GM19372 (cell line): ENCODE data around the gene EIF3CL.
"Not testable (repeated sequence)": the region's sequence is repeated elsewhere in the genome, so short reads cannot be mapped to it uniquely, and the experiment has no call there.

Experiments
- ATAC-seq: cut with Tn5 transposase; IDR thresholded peaks from one replicate; pipeline ENCODE4 v1.9.1; 2021; ENCODE audit warnings: mild to moderate bottlenecking, low read depth, moderate library complexity; ENCODE audit not compliant: unreplicated experiment

Gene EIF3CL

DNA sequence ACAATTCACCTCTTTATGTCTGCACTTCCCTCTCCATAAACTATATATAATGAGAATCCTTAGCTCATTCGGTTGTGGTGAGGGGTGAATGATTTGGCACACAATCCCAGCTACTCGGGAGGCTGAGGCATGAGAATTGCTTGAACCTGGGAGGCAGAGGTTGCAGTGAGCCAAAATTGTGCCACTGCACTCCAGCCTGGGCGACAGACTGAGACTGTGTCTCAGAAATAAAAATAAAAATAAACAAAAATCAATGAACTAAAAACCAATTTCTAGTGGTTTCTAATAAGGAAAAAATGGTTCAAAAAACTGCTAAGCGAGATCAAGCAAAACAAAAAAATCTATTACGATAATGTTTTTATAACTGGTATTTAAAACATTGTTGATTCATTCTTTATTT is 40.2 kb downstream of the EIF3CL start, which contains the start of gene NPIPB6:
NPIPB6 (minus strand) TSS at position 101 of the 400 bp plus-strand sequence. CDS start 686 bp downstream, outside the sequence.
- ATAC-seq, result not testable (repeated sequence)

DNA sequence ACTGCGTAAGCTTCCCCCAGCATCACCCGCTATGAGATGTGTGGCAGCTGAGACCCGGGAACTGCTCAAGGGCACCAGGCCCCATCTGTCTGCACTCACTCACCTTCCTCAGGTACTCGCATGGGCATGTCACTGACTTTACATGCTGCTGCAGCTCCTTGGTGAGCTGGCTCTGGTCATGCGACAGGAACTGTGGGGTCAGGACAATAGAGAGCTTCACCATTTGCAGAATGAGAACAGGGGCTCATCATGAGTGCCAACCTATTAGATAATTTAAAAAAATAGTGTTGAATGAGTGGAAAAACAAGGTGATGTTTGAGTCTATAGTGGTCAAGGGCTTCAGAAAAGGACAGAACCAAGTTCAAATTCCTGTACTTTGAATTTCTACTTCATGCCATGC is 41.0 kb downstream of the EIF3CL start:
- ATAC-seq, result not testable (repeated sequence)

DNA sequence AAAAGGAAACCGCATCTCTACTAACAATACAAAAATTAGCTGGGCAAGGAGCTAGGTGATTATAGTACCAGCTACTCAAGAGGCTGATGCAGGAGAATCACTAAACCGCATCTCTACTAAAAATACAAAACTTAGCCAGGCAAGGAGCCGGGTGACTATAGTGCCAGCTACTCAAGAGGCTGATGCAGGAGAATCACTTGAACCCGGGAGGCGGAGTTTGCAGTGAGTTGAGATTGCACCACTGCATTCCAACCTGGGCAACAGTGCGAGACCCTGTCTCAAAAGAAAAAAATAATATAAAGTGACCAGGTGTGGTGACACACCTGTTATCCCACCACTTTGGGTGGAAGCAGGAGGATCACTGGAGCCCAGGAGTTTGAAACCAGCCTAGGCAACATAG is 65.4 kb downstream of the EIF3CL start:
- not testable (repeated sequence) for ATAC-seq

DNA sequence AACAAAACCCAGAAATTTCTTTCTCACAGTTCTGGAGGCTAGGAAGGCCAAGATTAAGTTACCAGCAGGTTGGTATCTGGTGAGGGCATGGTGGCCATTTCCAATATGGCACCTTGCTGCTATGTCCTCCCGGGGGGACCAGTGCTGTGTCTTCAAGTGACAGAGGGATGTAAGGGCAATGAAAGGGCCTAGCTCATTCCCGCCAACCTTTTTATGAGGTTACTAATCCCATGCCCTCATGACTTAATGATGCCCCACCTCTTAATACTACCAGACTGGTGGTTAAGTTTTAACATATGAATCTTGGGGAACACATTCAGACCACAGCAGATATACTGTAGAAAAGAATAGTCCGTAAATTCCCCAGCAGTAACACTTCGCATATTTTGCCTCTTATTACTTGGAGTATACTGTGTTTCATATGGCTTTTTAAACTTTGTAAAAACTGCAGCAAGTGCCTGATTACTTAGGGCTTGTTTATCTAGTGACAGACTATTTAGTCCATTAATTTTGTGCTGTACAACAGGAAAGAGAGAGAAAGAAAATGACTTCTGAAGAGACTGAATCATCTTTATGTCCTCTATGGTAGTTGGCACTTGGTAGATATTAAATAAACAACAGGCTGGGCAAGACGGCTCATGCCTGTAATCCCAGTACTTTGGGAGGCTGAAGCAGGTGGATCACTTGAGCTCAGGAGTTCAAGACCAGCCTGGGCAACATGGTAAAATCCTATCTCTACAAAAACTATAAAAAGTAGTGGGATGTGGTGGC is 66.5 kb downstream of the EIF3CL start:
- ATAC-seq, result not testable (repeated sequence)

DNA sequence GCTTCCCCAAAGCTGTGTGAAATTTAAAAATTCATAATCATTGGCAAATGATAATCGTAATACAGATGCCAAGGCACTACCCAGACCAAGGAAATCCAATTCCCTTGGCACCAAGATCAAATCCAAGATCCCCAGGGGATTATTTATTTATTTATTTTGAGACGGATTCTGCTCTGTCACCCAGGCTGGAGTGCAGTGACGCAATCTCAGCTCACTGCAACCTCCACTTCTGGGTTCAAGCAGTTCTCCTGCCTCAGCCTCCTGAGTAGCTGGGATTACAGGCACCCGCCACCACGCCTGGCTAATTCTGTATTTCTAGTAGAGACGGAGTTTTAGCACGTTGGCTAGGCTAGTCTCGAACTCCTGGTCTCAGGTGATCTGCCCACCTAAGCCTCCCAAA is 68.0 kb downstream of the EIF3CL start:
- not testable (repeated sequence) for ATAC-seq

DNA sequence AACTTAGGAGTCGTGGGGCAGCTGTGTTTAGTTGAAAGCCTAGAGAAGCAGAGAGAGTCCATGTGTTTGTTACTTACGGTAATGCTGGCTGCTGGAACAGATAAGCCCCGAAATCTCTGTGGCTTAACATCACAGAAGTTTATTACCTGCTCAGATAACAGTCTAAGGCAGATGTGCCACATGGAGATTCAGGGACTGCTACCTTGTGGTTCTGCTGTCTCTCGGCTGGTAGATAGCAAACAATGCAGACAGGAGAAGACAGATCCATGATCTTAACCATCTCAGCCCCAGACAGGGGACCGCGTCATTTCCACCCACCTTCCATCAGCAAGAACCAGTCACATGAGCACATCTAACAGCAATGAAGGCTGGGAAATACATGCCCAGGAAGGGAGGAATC is 71.0 kb downstream of the EIF3CL start:
- not testable (repeated sequence) for ATAC-seq

DNA sequence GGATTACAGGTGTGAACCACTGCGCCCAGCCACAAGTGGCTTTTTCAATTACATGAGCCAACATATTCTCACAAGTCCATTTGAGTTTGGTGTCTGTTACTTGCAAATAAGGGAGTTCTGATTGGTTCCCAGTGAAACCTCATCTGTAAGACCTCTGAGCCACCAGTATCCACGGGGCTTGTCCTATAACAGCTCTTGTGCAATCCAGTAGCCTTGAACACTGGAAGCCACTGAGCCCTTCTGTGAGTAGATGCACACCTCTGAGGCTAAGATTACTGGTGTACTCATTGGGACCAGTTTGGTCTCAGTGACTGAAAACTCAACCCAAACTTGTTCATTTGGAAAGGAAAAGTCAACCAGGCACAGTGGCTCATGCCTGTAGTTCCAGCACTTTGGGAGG is 72.7 kb downstream of the EIF3CL start:
- ATAC-seq, result not testable (repeated sequence)

DNA sequence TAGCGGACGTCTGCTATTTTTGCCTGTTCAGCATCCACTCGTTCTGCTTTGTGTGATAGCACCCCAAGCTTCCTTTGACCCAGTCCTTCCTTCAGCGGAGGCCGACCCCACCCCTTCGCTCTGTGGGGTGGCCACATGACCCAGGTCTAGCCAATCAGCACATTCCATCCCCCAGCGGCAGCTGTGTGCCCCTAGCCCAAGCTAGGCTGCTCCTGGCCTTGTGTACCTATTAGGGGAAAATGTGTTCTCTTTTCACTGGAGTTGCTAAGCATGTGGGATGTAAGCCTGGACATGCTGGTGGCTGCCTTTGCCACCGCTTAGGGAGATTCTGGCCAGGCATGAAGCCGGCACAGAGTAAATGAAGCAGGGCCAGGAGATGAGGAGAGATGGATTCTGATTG is 73.4 kb downstream of the EIF3CL start:
- ATAC-seq, result not testable (repeated sequence)
